NCI-H1436 treated with DMSO at 0.1 percent for 48 hours (cell line): ENCODE results near the gene FAM107B.

ENCODE experiments used
- DNase-seq: peaks from one replicate; lab custom pipeline; 2025; lab: John Stamatoyannopoulos, UW

The FAM107B gene

GRCh38 chr10:14578060-14578952, 196.4 kb downstream of the FAM107B start:
- DNase-seq, result no peak

- DNase-seq, result no peak
Measured at GRCh38 chr10:14574885-14575284, 199.8 kb downstream of the FAM107B start.

- DNase-seq, result no peak
Measured at GRCh38 chr10:14574291-14574690, 200.4 kb downstream of the FAM107B start.

GRCh38 chr10:14573666-14574261, 200.9 kb downstream of the FAM107B start:
- no peak for DNase-seq

GRCh38 chr10:14572811-14573210, 201.9 kb downstream of the FAM107B start:
- DNase-seq, result no peak

- no peak for DNase-seq
Measured at GRCh38 chr10:14571866-14572507, 202.7 kb downstream of the FAM107B start.

GRCh38 chr10:14570800-14571199, 203.9 kb downstream of the FAM107B start:
- no peak for DNase-seq

GRCh38 chr10:14569274-14570060, 205.2 kb downstream of the FAM107B start:
- DNase-seq, result no peak

- DNase-seq, result no peak
Measured at GRCh38 chr10:14567421-14567820, 207.3 kb downstream of the FAM107B start.

- no peak for DNase-seq
Measured at GRCh38 chr10:14566498-14566897, 208.2 kb downstream of the FAM107B start.

GRCh38 chr10:14565199-14565598, 209.5 kb downstream of the FAM107B start:
- DNase-seq, result no peak

GRCh38 chr10:14564268-14564744, 210.4 kb downstream of the FAM107B start:
- no peak for DNase-seq

GRCh38 chr10:14563359-14563940, 211.2 kb downstream of the FAM107B start:
- no peak for DNase-seq

GRCh38 chr10:14563076-14563336, 211.7 kb downstream of the FAM107B start:
- DNase-seq, result no peak

GRCh38 chr10:14562218-14563075, 212.2 kb downstream of the FAM107B start:
- DNase-seq, result no peak

GRCh38 chr10:14560791-14561765, 213.6 kb downstream of the FAM107B start:
- DNase-seq, result no peak

- DNase-seq, result no peak
Measured at GRCh38 chr10:14560274-14560673, 214.4 kb downstream of the FAM107B start.

GRCh38 chr10:14558025-14558424, 216.7 kb downstream of the FAM107B start:
- no peak for DNase-seq

GRCh38 chr10:14557567-14557966, 217.1 kb downstream of the FAM107B start:
- no peak for DNase-seq
